GM12875 (cell line): Measurements from ENCODE around the gene KIAA0232.

Experiments
- H3K4me3 ChIP-seq: one replicate; pipeline ENCODE4 v1.5.1; 2011; ENCODE audit warnings: low read depth, low read length, control low read depth
- CTCF ChIP-seq: IDR thresholded peaks from 2 replicates; pipeline ENCODE4 v1.5.1; 2011; ENCODE audit warnings: low read depth, mild to moderate bottlenecking, control low read depth, inconsistent platforms, low read length, moderate library complexity, borderline replicate concordance; ENCODE audit not compliant: insufficient read depth

KIAA0232 gene

GRCh38 chr4:6859543-6859942 is 77.0 kb downstream of the KIAA0232 start:
- no peak for TF ChIP-seq CTCF
- no peak overlapping the region for H3K4me3 ChIP-seq

DNA sequence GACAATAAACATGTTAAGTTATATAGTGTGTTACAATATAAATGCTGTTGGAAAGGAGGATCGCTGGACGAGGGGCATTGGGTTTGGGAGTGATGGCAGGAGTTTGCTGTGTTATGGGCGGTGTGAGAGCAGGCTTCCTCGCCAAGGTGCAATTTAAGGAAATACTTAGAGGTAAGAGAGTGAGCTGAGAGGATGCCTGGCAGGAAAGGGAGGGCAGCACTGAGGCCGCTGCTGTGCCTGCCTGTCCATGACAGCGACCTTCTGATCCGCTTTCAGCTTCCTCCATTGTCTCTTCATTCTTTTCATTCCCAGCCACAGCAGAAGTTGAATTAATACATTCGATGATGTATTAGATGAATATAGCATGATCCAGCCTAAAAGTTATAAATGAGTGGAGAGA is 85.9 kb downstream of the KIAA0232 start:
- no peak overlapping the region for H3K4me3 ChIP-seq
- TF ChIP-seq CTCF: no peak

DNA sequence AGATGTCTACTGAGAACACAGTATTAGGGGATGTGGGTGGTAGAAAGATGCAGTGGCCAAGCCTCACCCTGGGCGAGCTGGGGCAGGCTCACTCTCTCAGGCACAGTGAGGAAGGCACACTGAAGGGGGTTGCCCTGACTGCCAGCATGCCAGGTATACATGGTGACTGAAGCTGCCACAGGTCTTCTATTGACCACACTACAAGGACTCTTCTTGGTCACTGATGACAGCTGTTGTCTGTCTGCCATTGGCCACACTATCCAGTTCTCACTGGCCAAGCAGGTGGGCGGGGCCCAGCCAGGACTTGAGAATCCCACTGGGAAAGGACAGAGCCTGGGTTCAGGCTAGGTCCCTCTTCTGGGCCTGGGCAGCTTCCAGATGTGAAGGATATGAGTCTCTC is 87.4 kb downstream of the KIAA0232 start:
- H3K4me3 ChIP-seq: no peak overlapping the region
- TF ChIP-seq CTCF: no peak

DNA sequence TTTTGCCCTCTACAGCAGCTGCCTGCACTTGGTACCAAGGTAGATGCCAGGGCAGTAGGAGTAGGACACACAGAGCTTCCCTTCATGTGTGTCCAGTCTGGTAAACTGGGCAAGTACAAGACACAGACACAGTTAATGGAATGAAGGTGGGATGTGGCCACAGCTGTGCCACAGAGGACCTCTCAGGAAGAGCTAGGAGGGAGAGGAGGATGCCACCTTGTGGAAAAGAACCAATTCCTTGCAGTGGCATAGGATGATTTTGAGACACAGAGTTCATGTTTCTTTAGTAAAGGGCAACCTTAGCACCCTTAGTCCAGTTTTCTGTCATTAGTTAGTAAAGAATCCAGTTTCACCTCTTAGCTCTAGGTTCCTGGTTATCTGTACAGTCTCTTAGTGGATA is 90.8 kb downstream of the KIAA0232 start:
- no peak for TF ChIP-seq CTCF
- no peak overlapping the region for H3K4me3 ChIP-seq

GRCh38 chr4:6873792-6874461 is 91.4 kb downstream of the KIAA0232 start:
- H3K4me3 ChIP-seq: no peak overlapping the region
- TF ChIP-seq CTCF: peak; percentile 89

- H3K4me3 ChIP-seq: no peak overlapping the region
- TF ChIP-seq CTCF: no peak
These were observed 92.5 kb downstream of the KIAA0232 start for GRCh38 chr4:6874981-6875380.

- no peak for TF ChIP-seq CTCF
- H3K4me3 ChIP-seq: no peak overlapping the region
These were observed 92.9 kb downstream of the KIAA0232 start for GRCh38 chr4:6875431-6875831.
